Brain pericyte (primary cell): ENCODE measurements around the gene XRN1.

Experiments used
- DNase-seq: peaks from one replicate; pipeline ENCODE4 v3.0.0-alpha.2; 2012; ENCODE audit warnings: low read depth, low spot score

XRN1 gene

GRCh38 chr3:142272200-142272891 is 175.5 kb downstream of the XRN1 start:
- no peak for DNase-seq

DNA sequence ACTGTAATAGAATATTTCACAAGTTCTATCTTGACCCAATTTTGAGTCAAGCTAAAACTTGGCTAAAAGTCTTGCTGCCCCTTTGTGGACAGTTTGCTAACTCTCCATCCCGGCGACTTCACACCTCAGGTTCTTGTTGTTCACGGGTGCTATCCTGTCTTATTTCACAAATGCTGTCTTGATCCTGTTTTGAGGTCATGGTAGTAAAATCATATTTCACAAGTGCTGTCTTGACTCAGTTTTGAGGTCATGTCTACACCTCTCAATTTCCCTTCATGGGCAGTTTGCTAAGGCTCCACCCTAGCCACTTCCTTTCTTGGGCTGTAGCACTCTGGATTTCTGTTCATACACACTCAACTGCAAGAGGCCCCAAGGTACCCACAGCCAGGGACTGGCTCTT is 177.4 kb downstream of the XRN1 start:
- no peak for DNase-seq

DNA sequence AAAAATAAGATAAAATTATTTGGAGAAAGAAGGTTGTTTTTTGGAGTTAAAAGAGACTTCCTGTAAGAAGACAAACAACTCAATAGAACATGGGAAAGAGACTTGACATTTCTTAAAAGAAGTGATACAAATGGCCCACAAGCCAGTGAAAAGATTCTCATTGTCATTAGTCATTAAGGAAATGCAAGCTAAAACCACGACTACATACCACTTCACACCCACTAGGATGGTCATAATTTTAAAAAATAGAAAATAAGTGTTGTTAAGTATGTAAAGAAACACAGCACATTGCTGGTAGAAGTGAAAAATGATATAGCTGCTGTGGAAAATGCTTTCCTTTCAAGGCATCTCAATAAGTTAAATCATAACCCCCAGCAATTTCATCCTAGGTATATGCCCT is 178.1 kb downstream of the XRN1 start:
- no peak for DNase-seq

DNA sequence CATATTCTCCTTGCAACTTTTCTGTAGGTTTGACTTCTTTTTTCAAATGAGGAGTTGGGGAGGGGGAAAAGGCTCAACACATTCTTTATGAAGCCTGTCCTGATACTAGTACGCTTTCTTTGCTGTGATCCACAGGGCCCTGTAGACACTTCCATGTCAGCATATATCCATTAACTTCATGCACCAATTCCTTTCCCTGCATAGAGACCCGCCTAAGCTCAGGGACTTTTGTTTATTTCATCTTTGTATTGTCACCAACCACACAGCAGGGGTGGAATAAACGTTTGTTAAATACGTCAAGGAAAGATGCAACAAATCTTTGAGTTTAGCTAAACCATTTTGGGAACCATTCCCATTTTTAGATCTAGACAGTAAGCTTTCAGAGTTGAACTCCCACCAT is 179.4 kb downstream of the XRN1 start:
- peak; percentile 2 for DNase-seq

GRCh38 chr3:142267269-142267668 is 180.6 kb downstream of the XRN1 start:
- DNase-seq = no peak

- DNase-seq = no peak
Observed at GRCh38 chr3:142263112-142263511, 184.7 kb downstream of the XRN1 start.

GRCh38 chr3:142259359-142259758 is 188.5 kb downstream of the XRN1 start:
- DNase-seq = no peak

DNA sequence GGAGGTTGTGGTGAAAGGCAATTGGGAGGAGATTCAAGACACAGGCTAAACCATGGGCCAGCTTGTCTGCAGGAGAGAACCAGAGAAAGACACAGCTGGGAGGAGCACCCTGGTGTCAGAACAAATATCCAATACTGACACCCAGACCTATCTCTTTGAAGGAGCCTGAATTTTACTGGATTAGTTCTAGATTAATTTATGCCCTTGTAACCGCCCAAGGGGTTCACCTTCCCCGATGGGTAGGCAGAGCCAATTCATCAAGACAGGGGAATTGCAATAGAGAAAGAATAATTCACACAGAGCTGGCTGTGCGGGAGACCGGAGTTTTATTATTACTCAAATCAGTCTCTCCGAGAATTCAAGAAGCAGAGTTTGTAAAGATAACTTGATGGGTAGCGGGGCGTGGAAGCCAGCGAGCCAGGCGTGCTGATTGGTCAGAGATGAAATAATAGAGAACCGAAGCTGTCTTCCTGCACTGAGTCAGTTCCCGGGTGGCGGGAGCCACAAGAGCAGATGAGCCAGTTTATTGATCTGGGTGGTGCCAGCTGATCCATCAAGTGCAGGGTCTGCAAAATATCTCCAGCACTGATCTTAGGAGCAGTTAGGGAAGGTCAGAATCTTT is 191.0 kb downstream of the XRN1 start:
- no peak for DNase-seq
